ENCODE data around the gene LDAF1. TPM values are rescaled to one million over a fixed set of nuclear protein-coding genes. Genes with fewer than 3 reads are reported as not detected.

Gene LDAF1
- total and polyA plus RNA-seq, 2 of the 8 experiments (the other 6 are each of a cell fraction or from before 2014, with no cell fraction given), result 32.4 to 34.2 TPM

DNA sequence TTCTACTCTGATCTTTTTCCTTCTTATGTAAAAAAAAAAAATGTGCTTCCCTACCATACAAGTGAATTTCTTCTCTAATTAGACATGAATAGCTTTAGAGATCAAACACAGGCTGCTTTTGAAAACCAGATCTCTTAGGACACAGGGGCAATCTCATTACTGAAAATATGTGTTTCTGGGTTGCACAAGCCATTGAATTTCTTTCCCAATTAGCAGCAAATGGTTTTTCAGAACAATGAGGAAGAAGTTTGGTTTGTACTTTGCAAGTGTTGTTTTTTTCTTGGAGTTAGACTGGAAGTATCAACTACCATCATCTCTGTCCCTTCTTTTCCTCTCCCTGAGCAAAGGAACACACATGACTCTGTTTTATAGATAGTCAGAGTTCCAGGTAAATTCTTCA is 69.4 kb downstream of the LDAF1 start:
- Histone ChIP-seq H3K9ac (replicated peaks in 1 of 4; ENCODE audit: extremely low read depth in 1 of 4, low read depth in 3 of 4, low read length in 3 of 4) (no peak overlapping the region), H3K23ac (ENCODE audit: insufficient read length) (no peak overlapping the region), H2BK120ac (replicated peaks; ENCODE audit: low read depth, low read length) (no peak overlapping the region), H2BK20ac (ENCODE audit: low read length) (no peak overlapping the region), H3K36me3 (ENCODE audit: control insufficient read depth in 2 of 4, insufficient read depth in 4 of 4, low read length in 3 of 4) (no peaks in the 10 kb centered on the region), H4K8ac (ENCODE audit: extremely low read depth, insufficient read depth, low read length) (no peak overlapping the region), H3K79me1 (ENCODE audit: low read depth, low read length) (no peaks in the 10 kb centered on the region), H3K4ac (replicated peaks; ENCODE audit: insufficient read length, low read depth, low read length) (no peak overlapping the region), H3K18ac (ENCODE audit: extremely low read depth, low read length) (no peak overlapping the region), H3K14ac (ENCODE audit: insufficient read length) (no peak overlapping the region), H3K23me2 (ENCODE audit: low read depth, low read length) (no peaks in the 10 kb centered on the region), H3K79me2 (ENCODE audit: control insufficient read depth in 1 of 2, insufficient read depth in 2 of 2, low read length in 2 of 2) (no peaks in the 10 kb centered on the region), H2BK15ac (ENCODE audit: low read length) (no peak overlapping the region), H2BK5ac (ENCODE audit: low read depth, low read length) (no peak overlapping the region), H3K4me3 (ENCODE audit: extremely low read depth in 1 of 4, insufficient read depth in 2 of 4, low read depth in 3 of 4, low read length in 4 of 4) (no peak overlapping the region), H4K5ac (ENCODE audit: insufficient read length, low read depth, low read length) (no peak overlapping the region), H3K4me1 (replicated peaks in 1 of 4; ENCODE audit: control insufficient read depth in 3 of 4, insufficient read depth in 4 of 4, low read length in 3 of 4) (peaks cover 0 to 7% (median 5%) of the 10 kb centered on the region in 4 experiments; a peak in 4 of 7 replicates), H2AK5ac (ENCODE audit: low read depth, low read length) (no peak overlapping the region), H4K20me1 (replicated peaks in 1 of 2; ENCODE audit: control insufficient read depth in 1 of 2, insufficient read depth in 2 of 2, low read length in 2 of 2) (no peaks in the 10 kb centered on the region), H3K9me3 (ENCODE audit: insufficient read depth in 2 of 2, low read depth in 1 of 2, low read length in 1 of 2) (no peaks in the 10 kb centered on the region), H2AFZ (ENCODE audit: low read length) (0 out of 2 replicates have a peak overlapping the region, but pooled peaks have one; percentile 1), H3K56ac (replicated peaks; ENCODE audit: insufficient read length, low read depth, low read length) (no peak overlapping the region), H3K27ac (ENCODE audit: low read depth, low read length) (no peak overlapping the region), H3K4me2 (ENCODE audit: insufficient read depth in 1 of 2, low read depth in 2 of 2, low read length in 2 of 2) (no peak overlapping the region), H4K91ac (replicated peaks; ENCODE audit: insufficient read length, low read length) (no peak overlapping the region), H3K27me3 (replicated peaks in 1 of 4; ENCODE audit: control insufficient read depth in 3 of 4, extremely low read depth in 1 of 4, insufficient read depth in 3 of 4, low read length in 3 of 4) (no peaks in the 10 kb centered on the region), H2BK12ac (ENCODE audit: low read depth, low read length) (no peak overlapping the region)
- ChIA-PET CTCF (ENCODE audit: partially characterized antibody) (no interaction called here), POLR2A (ENCODE audit: partially characterized antibody) (no interaction called here)
- DNase-seq (ENCODE audit: low read depth in 1 of 2, low spot score in 2 of 2) (no peak), FAIRE-seq (no peak)
- no peak for TF ChIP-seq KDM4A (IDR thresholded peaks at IDR 0.05; ENCODE audit: low read depth, low read length, severe bottlenecking)
- no peak for TF ChIP-seq GABPA (IDR thresholded peaks at IDR 0.05; ENCODE audit: borderline replicate concordance, insufficient read depth, low read length)
- no peak for TF ChIP-seq JUND (IDR thresholded peaks at IDR 0.05; ENCODE audit: low read length)

Measured in H1 (cell line).